AG09309 (cell line): Measurements from ENCODE around the gene CD58.

Source experiments
- DNase-seq: peaks from one replicate; pipeline ENCODE4 v3.0.0-alpha.2; 2010; ENCODE audit warnings: low read depth
- H3K4me3 ChIP-seq: 2 replicates; pipeline ENCODE4 v1.5.1; 2011; ENCODE audit warnings: mild to moderate bottlenecking, low read depth, low read length, moderate library complexity; ENCODE audit not compliant: control insufficient read depth
- TF ChIP-seq, protein P1 (sequence below): IDR thresholded peaks from 2 replicates; pipeline ENCODE4 v1.5.1; 2011; ENCODE audit warnings: mild to moderate bottlenecking, low read depth, low read length, inconsistent platforms; ENCODE audit not compliant: insufficient read depth, control insufficient read depth; ENCODE audit errors: missing control alignments

The CD58 gene

DNA sequence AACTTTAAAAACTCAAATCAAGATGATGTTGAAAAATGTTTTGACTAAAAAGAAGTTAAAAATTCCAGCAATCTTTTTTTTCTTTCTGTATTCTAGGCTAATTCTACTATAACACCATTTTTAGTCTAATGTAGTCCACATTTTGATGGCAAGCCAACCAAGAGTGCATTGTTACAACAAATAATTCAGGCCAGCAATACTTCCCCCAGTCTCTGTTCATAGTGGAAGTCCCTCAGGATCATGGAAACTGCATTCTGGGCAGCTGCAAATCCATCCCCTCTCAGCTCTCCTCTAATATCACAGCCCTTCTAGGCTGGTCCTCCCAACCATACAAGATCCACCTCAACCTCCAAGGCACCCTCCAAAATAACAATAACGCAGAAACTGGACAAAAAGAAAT is 7.8 kb upstream of the CD58 start:
- H3K4me3 ChIP-seq, result no peak overlapping the region
- no peak for DNase-seq
- TF ChIP-seq, protein P1, sequence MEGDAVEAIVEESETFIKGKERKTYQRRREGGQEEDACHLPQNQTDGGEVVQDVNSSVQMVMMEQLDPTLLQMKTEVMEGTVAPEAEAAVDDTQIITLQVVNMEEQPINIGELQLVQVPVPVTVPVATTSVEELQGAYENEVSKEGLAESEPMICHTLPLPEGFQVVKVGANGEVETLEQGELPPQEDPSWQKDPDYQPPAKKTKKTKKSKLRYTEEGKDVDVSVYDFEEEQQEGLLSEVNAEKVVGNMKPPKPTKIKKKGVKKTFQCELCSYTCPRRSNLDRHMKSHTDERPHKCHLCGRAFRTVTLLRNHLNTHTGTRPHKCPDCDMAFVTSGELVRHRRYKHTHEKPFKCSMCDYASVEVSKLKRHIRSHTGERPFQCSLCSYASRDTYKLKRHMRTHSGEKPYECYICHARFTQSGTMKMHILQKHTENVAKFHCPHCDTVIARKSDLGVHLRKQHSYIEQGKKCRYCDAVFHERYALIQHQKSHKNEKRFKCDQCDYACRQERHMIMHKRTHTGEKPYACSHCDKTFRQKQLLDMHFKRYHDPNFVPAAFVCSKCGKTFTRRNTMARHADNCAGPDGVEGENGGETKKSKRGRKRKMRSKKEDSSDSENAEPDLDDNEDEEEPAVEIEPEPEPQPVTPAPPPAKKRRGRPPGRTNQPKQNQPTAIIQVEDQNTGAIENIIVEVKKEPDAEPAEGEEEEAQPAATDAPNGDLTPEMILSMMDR, result no peak

DNA sequence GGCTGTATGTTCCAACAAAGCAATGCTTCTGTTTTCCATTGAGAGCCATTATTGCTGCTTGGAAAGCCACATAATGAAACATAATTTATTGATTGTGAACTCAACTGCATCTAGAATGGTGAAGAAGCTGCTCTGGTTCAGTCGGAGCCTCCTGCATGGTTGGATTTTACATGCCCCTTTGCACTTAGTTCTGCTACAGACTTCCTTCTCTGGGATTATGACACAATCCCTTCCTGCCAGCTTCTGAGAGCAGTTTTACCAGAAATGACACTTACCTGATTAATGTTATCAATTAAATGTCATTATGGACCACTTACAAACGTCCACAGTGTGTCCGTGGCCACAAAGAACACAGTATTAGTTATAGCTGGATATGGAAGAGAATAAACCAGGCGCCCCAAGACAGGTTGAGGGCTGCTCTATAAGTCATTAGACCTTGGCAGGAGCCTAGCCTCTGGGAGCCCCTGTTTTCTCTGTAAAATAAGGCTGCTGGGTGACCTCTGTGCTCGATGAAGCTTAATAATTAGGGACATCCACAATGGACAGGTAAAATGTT is 7.0 kb upstream of the CD58 start:
- no peak for DNase-seq
- no peak overlapping the region for H3K4me3 ChIP-seq
- TF ChIP-seq, protein P1, result no peak

DNA sequence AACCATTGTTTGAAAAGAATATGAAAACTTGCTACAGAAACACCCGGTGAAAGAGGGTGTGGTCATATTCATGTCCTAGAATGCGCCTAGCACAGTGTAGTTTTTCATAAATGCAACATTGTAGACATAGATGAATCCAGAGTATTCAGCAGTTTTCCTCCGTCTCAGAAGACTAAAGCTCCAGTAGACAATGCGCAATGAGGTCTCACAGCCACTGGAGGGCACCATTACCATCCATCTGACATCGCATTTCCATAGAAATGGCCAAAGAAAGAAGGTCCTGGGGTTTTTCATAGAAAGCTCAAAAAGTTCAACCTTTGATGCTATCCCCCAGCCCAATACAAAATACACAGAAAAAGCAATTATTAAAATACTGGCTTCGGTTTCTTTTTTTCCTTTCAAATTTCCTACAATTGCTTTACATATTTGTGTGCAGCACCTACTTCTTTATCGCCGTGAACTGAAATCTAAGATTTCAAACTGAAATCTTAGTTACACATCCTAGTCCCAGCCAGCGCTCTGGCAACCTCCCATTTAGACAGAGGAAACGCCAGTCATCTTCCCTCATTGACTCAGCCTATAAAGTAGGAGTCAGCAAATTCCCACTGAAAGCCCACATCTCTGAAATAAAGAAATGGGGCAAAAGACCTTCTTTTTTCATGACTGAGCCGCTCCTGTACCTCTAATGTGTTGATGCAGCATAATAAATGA is 3.9 kb upstream of the CD58 start:
- no peak for DNase-seq
- H3K4me3 ChIP-seq, result no peak overlapping the region
- TF ChIP-seq, protein P1, result peak; percentile 83

DNA sequence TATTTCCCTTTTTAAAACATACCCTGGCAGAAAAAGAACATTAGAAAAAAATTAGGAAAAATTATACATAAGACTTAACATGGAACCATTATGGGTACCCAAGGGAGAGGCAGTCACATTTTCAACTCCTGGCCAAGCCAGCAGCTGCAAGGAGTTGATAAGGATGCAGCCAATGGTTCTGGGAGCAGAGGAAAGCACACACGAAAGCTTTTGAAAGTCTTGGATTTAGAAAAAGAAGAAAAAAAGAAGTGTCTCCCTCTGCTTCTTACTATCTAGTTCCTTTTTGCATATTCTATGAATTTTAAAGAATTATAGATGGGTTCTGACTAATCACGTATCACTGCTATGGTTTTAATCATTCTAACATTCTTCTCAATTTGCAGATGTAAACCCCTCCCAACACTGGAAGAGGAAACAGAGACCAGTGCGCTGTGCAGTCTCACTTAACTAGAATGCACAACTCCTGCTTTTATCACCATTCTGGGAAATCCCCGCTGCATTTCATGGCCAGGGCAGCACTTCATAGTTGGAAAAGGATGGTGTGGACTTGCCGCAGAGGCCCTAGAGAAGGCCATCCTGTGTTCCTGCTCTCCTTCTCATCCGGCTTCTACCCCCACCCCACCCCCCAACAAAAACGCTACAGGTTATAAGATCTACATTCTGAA is 2.7 kb upstream of the CD58 start:
- TF ChIP-seq, protein P1, result no peak
- DNase-seq, result no peak
- no peak overlapping the region for H3K4me3 ChIP-seq

DNA sequence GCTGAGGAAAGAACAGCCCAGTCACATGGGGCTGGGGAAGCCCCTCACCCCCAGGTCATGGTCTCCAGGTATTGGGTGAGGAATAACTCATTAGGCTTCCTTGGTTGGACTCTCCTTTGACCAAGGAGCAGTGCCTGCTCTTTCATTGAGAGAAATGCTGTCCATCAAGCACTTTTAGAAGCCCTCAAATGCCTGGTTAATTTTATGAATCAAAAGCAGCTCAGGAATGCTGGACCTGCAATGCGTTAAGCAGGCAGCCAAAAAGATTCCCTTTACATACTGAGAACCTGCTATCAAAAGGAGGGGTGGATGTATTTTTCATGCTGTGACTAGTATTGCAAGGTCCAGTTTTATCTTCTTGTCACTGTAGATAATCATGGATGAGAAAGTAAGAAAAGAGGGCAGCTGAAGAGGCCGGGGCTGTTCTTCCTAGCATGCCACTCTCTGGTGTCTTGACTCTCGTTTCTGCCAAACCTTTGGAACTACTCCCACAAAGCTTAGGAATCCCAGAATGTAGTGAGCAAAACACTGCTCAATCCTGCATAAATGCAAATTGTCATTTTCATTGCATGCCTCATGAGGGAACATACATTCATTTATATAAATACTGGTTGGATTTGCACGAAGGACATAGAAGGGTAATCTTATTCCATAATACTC is 2.1 kb upstream of the CD58 start:
- TF ChIP-seq, protein P1, result no peak
- H3K4me3 ChIP-seq, result no peak overlapping the region
- DNase-seq, result no peak

DNA sequence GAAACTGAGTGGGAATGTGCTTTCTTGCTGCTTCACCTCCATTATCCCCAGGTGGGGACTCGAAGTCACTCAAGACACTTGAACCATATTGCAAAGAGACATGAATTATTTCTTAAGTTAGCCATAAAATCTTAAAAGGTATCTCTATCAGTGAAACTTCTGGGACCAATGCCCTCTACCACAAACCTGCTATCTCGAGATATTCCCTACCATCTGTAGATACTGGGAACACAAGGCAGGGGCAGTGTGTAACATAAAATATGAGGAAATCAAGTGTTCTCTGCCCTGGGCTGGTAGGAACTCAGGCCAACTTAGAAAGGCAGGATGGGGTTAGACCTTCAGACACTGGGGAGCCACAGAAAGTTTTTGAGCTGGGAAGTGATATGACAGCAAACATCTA is 1.3 kb upstream of the CD58 start:
- TF ChIP-seq, protein P1, result no peak
- no peak for DNase-seq

More for the DNA sequence above, 1.3 kb upstream of the CD58 start:
- H3K4me3 ChIP-seq, result no peak overlapping the region
